Mesodermal cell (in vitro differentiated cells): ENCODE data around the gene SNTG2.
"Not testable (repeated sequence)": the region's sequence is repeated elsewhere in the genome, so short reads cannot be mapped to it uniquely, and the experiment has no call there.

Source experiments
- H3K27ac ChIP-seq: 2 replicates; pipeline ENCODE4 v1.7.0; 2013; ENCODE audit warnings: mild to moderate bottlenecking, low read depth, low read length, moderate library complexity; ENCODE audit not compliant: severe bottlenecking
- H3K36me3 ChIP-seq: 2 replicates; pipeline ENCODE4 v1.7.1; 2013; ENCODE audit warnings: mild to moderate bottlenecking, low read length, moderate library complexity; ENCODE audit not compliant: control insufficient read depth, insufficient read depth
- H3K4me1 ChIP-seq: one replicate; pipeline ENCODE4 v1.7.1; 2013; ENCODE audit warnings: mild to moderate bottlenecking, low read length; ENCODE audit not compliant: insufficient read depth, control insufficient read depth, poor library complexity, severe bottlenecking
- H3K4me3 ChIP-seq: 2 replicates; pipeline ENCODE4 v1.7.0; 2013; ENCODE audit warnings: low read length, control low read depth, mild to moderate bottlenecking; ENCODE audit not compliant: insufficient read depth, poor library complexity, severe bottlenecking; ENCODE audit errors: extremely low read depth
- H3K9me3 ChIP-seq: 2 replicates; pipeline ENCODE4 v1.7.1; 2013; ENCODE audit warnings: mild to moderate bottlenecking, low read length, moderate library complexity; ENCODE audit not compliant: control insufficient read depth
- WGBS, 2 experiments: methylation state at CpG; one replicate each; pipeline ENCODE4 v1.1.5; 2013; ENCODE audit warnings: missing lambda C conversion rate in 2 of 2; ENCODE audit not compliant: insufficient coverage in 2 of 2; 5-methylcytosine and 5-hydroxymethylcytosine counted together

SNTG2 gene

GRCh38 chr2:1129982-1130381 lies 179.3 kb downstream of the SNTG2 start:
- Histone ChIP-seq H3K36me3 (no peaks in the 10 kb centered on the region), H3K4me1 (peaks cover 3% of the 10 kb centered on the region), H3K4me3 (no peak overlapping the region), H3K9me3 (no peaks in the 10 kb centered on the region), H3K27ac (no peak overlapping the region)

GRCh38 chr2:1130922-1131321 lies 180.3 kb downstream of the SNTG2 start:
- Histone ChIP-seq H3K4me1 (peaks cover 3% of the 10 kb centered on the region), H3K27ac (no peak overlapping the region), H3K9me3 (no peaks in the 10 kb centered on the region), H3K36me3 (no peaks in the 10 kb centered on the region), H3K4me3 (no peak overlapping the region)
- WGBS, 2 experiments, result 90 to 100% methylated on average over 2 of the region's 2 CpGs

GRCh38 chr2:1132328-1132969 lies 181.8 kb downstream of the SNTG2 start:
- Histone ChIP-seq H3K4me1 (peaks cover 3% of the 10 kb centered on the region), H3K9me3 (no peaks in the 10 kb centered on the region), H3K27ac (no peak overlapping the region), H3K4me3 (no peak overlapping the region), H3K36me3 (no peaks in the 10 kb centered on the region)
- WGBS, 2 experiments, result 90 to 92% methylated on average over 7 to 10 of the region's 14 CpGs

- H3K27ac ChIP-seq, H3K4me3 ChIP-seq, H3K9me3 ChIP-seq, H3K36me3 ChIP-seq, H3K4me1 ChIP-seq: not testable (repeated sequence)
- 85 to 90% methylated on average over 6 to 8 of the region's 16 CpGs for WGBS, 2 experiments
These were observed 183.2 kb downstream of the SNTG2 start for GRCh38 chr2:1133896-1134295.

GRCh38 chr2:1134629-1135028 lies 184.0 kb downstream of the SNTG2 start:
- H3K4me1 ChIP-seq, result peaks cover 3% of the 10 kb centered on the region
- 86 to 100% methylated on average over 6 to 16 of the region's 20 CpGs for WGBS, 2 experiments

GRCh38 chr2:1136067-1136466 lies 185.4 kb downstream of the SNTG2 start:
- peaks cover 2% of the 10 kb centered on the region for H3K4me1 ChIP-seq
- no peaks in the 10 kb centered on the region for H3K9me3 ChIP-seq
- 56 to 67% methylated on average over 6 to 7 of the region's 7 CpGs for WGBS, 2 experiments
- H3K27ac ChIP-seq, result no peak overlapping the region
- H3K36me3 ChIP-seq, result no peaks in the 10 kb centered on the region
- no peak overlapping the region for H3K4me3 ChIP-seq

More at GRCh38 chr2:1134629-1135028, 184.0 kb downstream of the SNTG2 start:
- no peaks in the 10 kb centered on the region for H3K36me3 ChIP-seq
- H3K4me3 ChIP-seq, result no peak overlapping the region
- no peak overlapping the region for H3K27ac ChIP-seq
- H3K9me3 ChIP-seq, result no peaks in the 10 kb centered on the region

- Histone ChIP-seq H3K4me1 (no peaks in the 10 kb centered on the region), H3K27ac (no peak overlapping the region), H3K9me3 (no peaks in the 10 kb centered on the region), H3K4me3 (no peak overlapping the region), H3K36me3 (no peaks in the 10 kb centered on the region)
- WGBS, 2 experiments, result 79 to 82% methylated on average over 5 of the region's 7 CpGs
These were observed 186.2 kb downstream of the SNTG2 start for GRCh38 chr2:1136846-1137245.

- no peak overlapping the region for H3K27ac ChIP-seq
- 89 to 94% methylated on average over 3 to 6 of the region's 7 CpGs for WGBS, 2 experiments
- H3K9me3 ChIP-seq, result no peaks in the 10 kb centered on the region
- no peak overlapping the region for H3K4me3 ChIP-seq
- no peaks in the 10 kb centered on the region for H3K36me3 ChIP-seq
- H3K4me1 ChIP-seq, result no peaks in the 10 kb centered on the region
These were observed 186.6 kb downstream of the SNTG2 start for GRCh38 chr2:1137264-1137663.

GRCh38 chr2:1137913-1138391 lies 187.3 kb downstream of the SNTG2 start:
- H3K4me1 ChIP-seq, result no peaks in the 10 kb centered on the region
- no peaks in the 10 kb centered on the region for H3K36me3 ChIP-seq
- H3K9me3 ChIP-seq, result no peaks in the 10 kb centered on the region
- 83 to 91% methylated on average over 15 of the region's 15 CpGs for WGBS, 2 experiments
- H3K4me3 ChIP-seq, result no peak overlapping the region
- H3K27ac ChIP-seq, result no peak overlapping the region

GRCh38 chr2:1140389-1141003 lies 189.8 kb downstream of the SNTG2 start:
- Histone ChIP-seq H3K4me3 (no peak overlapping the region), H3K9me3 (no peaks in the 10 kb centered on the region), H3K4me1 (no peaks in the 10 kb centered on the region), H3K27ac (no peak overlapping the region), H3K36me3 (no peaks in the 10 kb centered on the region)
- 13 to 22% methylated on average over 10 to 12 of the region's 17 CpGs for WGBS, 2 experiments

GRCh38 chr2:1141079-1141478 lies 190.4 kb downstream of the SNTG2 start:
- Histone ChIP-seq H3K4me1 (no peaks in the 10 kb centered on the region), H3K27ac (no peak overlapping the region), H3K36me3 (no peaks in the 10 kb centered on the region), H3K9me3 (no peaks in the 10 kb centered on the region), H3K4me3 (no peak overlapping the region)
- 82 to 96% methylated on average over 6 to 7 of the region's 7 CpGs for WGBS, 2 experiments
